Astrocyte of the spinal cord (primary cell): ENCODE data around the gene MSLN.

ENCODE experiments used
- DNase-seq: peaks from one replicate; pipeline ENCODE4 v3.0.0; 2011; ENCODE audit warnings: low read depth, low spot score
- H3K4me3 ChIP-seq: 2 replicates; pipeline ENCODE4 v1.5.1; 2011; ENCODE audit warnings: low read depth, mild to moderate bottlenecking, low read length, moderate library complexity
- in situ Hi-C: cut with HindIII; loops from 2 replicates; pipeline ENCODE4 v1.10.0; 2017; ENCODE audit warnings: low sequenced_read_pairs
- TF ChIP-seq, protein P1 (sequence below): IDR thresholded peaks from 2 replicates; pipeline ENCODE4 v1.5.1; 2012; ENCODE audit warnings: low read depth, mild to moderate bottlenecking, low read length, inconsistent platforms

Gene MSLN

DNA sequence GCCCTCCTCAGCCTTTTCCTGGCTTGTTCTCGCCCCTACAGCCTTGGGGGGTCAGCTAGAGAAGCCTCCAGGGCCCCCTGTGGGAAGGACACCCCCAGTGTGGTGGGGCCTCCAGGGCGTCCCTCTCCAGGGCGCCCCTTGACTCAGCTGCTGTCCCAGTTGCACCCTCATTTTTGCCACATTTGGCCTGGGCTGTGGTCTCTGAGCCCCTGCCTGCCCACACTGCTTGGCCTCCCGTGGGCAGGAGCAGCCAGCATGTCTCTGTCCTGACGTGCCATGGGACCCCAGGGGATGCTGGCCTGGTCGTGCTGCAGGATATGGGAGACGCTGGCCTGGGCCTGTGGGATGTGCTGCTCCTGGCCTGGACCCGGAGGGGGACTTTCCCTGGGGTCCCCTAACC, 32.9 kb downstream of the MSLN start:
- no peak overlapping the region for H3K4me3 ChIP-seq
- in situ Hi-C loops = no loop called here
- no peak for DNase-seq
- TF ChIP-seq, protein P1, sequence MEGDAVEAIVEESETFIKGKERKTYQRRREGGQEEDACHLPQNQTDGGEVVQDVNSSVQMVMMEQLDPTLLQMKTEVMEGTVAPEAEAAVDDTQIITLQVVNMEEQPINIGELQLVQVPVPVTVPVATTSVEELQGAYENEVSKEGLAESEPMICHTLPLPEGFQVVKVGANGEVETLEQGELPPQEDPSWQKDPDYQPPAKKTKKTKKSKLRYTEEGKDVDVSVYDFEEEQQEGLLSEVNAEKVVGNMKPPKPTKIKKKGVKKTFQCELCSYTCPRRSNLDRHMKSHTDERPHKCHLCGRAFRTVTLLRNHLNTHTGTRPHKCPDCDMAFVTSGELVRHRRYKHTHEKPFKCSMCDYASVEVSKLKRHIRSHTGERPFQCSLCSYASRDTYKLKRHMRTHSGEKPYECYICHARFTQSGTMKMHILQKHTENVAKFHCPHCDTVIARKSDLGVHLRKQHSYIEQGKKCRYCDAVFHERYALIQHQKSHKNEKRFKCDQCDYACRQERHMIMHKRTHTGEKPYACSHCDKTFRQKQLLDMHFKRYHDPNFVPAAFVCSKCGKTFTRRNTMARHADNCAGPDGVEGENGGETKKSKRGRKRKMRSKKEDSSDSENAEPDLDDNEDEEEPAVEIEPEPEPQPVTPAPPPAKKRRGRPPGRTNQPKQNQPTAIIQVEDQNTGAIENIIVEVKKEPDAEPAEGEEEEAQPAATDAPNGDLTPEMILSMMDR = no peak

DNA sequence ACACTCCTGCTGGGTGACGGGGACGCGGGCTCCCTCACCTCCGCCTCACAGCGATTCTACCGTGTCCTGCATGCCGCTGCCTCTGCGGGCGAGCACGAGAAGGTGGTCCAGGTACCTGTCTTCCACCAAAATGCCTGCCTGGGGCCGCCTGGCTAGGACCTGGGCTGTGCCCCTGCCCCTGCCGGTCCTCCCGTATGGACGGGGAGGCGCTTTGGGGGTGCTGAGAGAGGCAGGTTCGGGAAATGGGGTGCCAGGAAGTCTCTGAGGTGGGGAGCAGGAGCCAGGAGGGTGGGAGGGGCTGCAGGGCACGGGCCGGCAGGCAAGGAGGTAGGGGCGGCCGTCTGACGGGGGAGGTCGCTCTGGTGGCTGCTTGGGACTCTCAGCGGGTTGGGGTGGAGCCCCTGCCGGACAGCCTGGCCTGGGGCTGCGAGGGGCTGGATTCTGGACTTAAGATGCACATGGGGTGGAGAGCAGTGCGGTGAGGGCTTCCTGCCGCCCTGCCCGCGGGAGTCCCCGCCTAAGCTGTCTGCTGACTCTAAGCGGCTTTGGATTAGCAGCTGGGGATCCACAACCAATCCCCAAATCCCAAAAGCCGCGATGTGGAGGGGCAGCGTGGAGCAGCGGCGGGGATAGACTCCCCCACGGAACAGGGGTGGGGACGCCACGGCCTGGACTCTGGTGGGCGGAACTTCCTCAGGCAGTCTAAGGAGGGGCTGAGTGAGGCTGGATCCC, 33.7 kb downstream of the MSLN start:
- in situ Hi-C loops = no loop called here
- no peak overlapping the region for H3K4me3 ChIP-seq
- DNase-seq = no peak
- TF ChIP-seq, protein P1 = no peak

DNA sequence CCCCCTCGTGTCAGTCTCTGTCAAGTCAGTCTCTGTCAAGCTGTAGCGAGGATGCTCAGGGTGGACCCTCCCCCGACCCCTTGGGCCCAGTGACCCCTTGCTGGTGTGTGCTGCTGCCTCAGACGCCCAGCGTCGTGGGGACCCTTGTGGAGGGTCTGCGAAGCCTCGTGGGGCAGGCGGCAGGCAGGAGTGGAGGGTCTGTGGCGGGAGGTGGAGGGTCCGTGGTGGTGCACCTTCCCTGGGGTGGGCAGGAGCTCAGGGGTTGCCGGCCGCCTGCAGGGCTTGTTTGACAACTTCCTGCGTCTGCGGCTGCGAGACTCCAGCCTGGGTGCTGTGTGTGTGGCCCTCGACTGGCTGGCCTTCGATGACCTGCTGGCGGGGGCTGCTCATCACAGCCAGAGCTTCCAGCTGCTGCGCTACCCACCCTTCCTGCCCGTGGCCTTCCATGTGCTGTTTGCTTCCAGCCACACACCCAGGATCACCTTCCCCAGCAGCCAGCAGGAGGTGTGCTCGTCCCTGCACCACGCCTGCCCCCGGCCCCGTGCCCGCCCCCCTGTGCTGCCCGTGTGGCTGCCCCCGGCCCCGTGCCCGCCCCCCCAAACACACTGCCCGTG, 34.4 kb downstream of the MSLN start:
- in situ Hi-C loops = no loop called here
- no peak for DNase-seq
- TF ChIP-seq, protein P1 = no peak
- no peak overlapping the region for H3K4me3 ChIP-seq

DNA sequence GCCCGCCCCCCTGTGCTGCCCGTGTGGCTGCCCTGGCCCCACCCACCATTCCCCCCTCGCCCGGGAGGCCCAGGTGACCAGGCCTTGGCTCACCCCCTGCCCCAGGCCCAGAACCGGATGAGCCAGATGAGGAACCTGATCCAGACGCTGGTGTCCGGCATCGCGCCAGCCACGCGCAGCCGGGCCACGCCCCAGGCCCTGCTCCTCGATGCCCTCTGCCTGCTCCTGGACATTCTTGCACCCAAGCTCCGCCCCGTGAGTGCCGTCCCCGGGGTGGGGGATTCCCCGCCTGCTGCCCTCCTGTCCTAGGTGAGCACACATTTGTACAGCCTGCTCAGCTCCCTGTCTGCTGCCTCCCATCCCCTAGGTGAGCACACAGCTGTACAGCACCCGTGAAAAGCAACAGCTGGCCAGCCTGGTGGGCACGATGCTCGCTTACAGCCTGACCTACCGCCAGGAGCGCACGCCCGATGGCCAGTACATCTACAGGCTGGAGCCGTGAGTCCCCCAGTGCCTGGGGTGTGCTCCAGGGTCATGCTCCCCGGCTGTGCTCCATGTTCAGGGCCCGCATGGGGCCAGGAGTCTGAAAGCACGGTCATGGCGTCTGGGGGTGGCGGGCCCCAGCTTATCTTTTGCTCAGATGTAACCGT, 35.2 kb downstream of the MSLN start:
- TF ChIP-seq, protein P1 = no peak
- in situ Hi-C loops = no loop called here
- no peak overlapping the region for H3K4me3 ChIP-seq
- DNase-seq = no peak

DNA sequence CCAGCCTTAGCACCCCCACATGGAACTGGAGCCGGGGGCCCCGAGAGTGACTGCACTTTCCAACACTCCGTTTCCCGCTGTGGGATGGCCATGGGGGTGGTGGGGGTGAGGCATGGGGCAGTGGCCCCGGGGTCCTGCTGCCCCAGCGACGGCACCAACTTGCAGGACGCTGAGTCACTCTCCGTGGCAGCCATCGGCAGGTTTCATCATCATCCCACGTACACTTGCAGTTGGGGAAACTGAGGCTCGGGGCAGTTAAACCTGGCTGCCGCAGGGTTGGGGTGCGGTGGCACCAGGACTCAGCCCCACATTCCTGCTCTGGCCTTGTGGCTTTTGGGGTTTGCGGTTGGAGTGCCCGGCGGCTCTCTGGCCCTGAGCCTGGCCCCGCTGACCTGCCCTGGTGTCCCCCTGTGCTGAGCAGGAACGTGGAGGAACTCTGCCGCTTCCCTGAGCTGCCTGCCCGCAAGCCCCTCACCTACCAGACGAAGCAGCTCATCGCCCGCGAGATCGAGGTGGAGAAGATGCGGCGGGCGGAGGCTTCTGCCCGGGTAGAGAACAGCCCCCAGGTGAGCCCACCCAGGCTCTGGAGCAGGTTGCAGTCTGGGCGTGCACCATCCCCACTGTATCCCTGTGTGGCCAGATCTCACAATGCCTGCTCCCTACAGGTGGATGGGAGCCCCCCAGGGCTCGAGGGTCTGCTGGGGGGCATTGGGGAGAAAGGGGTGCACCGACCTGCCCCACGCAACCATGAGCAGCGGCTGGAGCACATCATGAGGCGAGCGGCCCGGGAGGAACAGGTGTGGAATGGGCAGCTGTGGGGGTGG, 36.0 kb downstream of the MSLN start:
- DNase-seq = no peak
- TF ChIP-seq, protein P1 = no peak
- in situ Hi-C loops = no loop called here
- H3K4me3 ChIP-seq = no peak overlapping the region

DNA sequence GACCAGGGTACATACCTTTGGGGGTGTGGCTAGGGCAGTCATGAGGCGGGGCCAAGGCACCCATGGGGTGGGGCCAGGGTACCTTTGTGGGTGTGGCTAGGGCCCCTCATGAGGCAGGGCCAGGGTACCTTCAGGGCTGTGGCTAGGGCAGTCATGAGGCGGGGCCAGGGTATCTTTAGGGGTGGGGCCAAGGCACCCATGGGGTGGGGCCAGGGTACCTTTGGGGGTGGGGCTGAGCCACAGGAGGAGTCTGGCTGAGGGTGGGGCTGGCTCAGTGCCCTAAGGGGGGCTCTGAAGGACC, 36.5 kb downstream of the MSLN start:
- H3K4me3 ChIP-seq = no peak overlapping the region
- in situ Hi-C loops = no loop called here
- no peak for DNase-seq
- TF ChIP-seq, protein P1 = no peak
